Peyer's patch (tissue), 4 donors: ENCODE measurements around the gene CLIP4. TPM values are rescaled to one million over a fixed set of nuclear protein-coding genes. Genes with fewer than 3 reads are reported as not detected.
"Not testable (repeated sequence)": the region's sequence is repeated elsewhere in the genome, so short reads cannot be mapped to it uniquely, and the experiment has no call there.

Source experiments
- DNase-seq, 3 donors: peaks; one replicate each; pipeline ENCODE4 v3.0.0-alpha.2; 2017 to 2019
- H3K27ac ChIP-seq, 4 donors: fragments of 200-600 bp; sonication (generic); one replicate each; pipeline ENCODE4 v1.5.1; 2016 to 2019
- H3K27me3 ChIP-seq, 2 donors: fragments of 200-600 bp; sonication (generic); one replicate each; pipeline ENCODE4 v1.5.1; 2019
- H3K36me3 ChIP-seq, 3 donors: fragments of 200-600 bp; sonication (generic); one replicate each; pipeline ENCODE4 v1.5.1; 2016 to 2019
- H3K4me1 ChIP-seq, 4 donors: fragments of 200-600 bp; sonication (generic); one replicate each; pipeline ENCODE4 v1.5.1; 2016 to 2019
- H3K4me3 ChIP-seq, 4 donors: fragments of 200-600 bp; sonication (generic); 1 replicate in 3 of 4; 2 replicates in 1 of 4; pipeline ENCODE4 v1.5.1; 2016 to 2019; ENCODE audit warnings: mild to moderate bottlenecking in 1 of 4
- H3K9me3 ChIP-seq, 4 donors: fragments of 200-600 bp; sonication (generic); one replicate each; pipeline ENCODE4 v1.5.1; 2016 to 2019; ENCODE audit warnings: mild to moderate bottlenecking in 1 of 4
- CTCF ChIP-seq, 6 experiments: fragments of 450-650 bp in 4 of 6; fragments of 200-600 bp in 2 of 6; sonication (generic) in 1 of 6; IDR thresholded peaks; one replicate each; pipeline ENCODE4 v1.5.1; 2017 to 2019; ENCODE audit warnings: antibody characterized with exemption in 6 of 6, mild to moderate bottlenecking in 3 of 6, moderate library complexity in 1 of 6
- POLR2A ChIP-seq, 2 donors: fragments of 450-650 bp; IDR thresholded peaks; one replicate each; pipeline ENCODE4 v1.5.1; 2017; ENCODE audit warnings: antibody characterized with exemption in 2 of 2, mild to moderate bottlenecking in 2 of 2, moderate library complexity in 2 of 2
- total RNA-seq, 4 donors: library from RNA; depleted of rRNA; stranded (reverse); fragments of >200 nt; gene quantifications; one replicate each; pipeline ENCODE4 v1.1.0, GENCODE V29; 2016

Gene CLIP4
- total RNA-seq, 4 donors from 2014 or later, result 7.0 to 40.4 (median 16.9) TPM

GRCh38 chr2:29075894-29076705 lies 39.1 kb upstream of the CLIP4 start:
- Histone ChIP-seq H3K4me1 (no peaks in the 10 kb centered on the region), H3K4me3 (no peak overlapping the region), H3K9me3 (no peaks in the 10 kb centered on the region), H3K27me3 (no peaks in the 10 kb centered on the region), H3K36me3 (no peaks in the 10 kb centered on the region), H3K27ac (no peak overlapping the region)
- TF ChIP-seq CTCF (IDR thresholded peaks at IDR 0.05) (no peak), POLR2A (IDR thresholded peaks at IDR 0.05) (no peak)
- no peak for DNase-seq

- no peak for TF ChIP-seq POLR2A (IDR thresholded peaks at IDR 0.05)
- TF ChIP-seq CTCF (IDR thresholded peaks at IDR 0.05), result no peak
- DNase-seq, result no peak
Observed at GRCh38 chr2:29079887-29080286, 35.3 kb upstream of the CLIP4 start.

GRCh38 chr2:29080886-29081743 lies 34.1 kb upstream of the CLIP4 start:
- no peak overlapping the region for H3K27ac ChIP-seq
- no peaks in the 10 kb centered on the region for H3K4me1 ChIP-seq
- H3K27me3 ChIP-seq, result no peaks in the 10 kb centered on the region
- no peak for DNase-seq
- no peak overlapping the region for H3K4me3 ChIP-seq
- no peak for TF ChIP-seq POLR2A (IDR thresholded peaks at IDR 0.05)
- no peak for TF ChIP-seq CTCF (IDR thresholded peaks at IDR 0.05)
- H3K36me3 ChIP-seq, result no peaks in the 10 kb centered on the region
- H3K9me3 ChIP-seq, result no peaks in the 10 kb centered on the region

More at GRCh38 chr2:29079887-29080286, 35.3 kb upstream of the CLIP4 start:
- Histone ChIP-seq H3K4me3 (no peak overlapping the region), H3K4me1 (no peaks in the 10 kb centered on the region), H3K27ac (no peak overlapping the region), H3K36me3 (no peaks in the 10 kb centered on the region), H3K27me3 (no peaks in the 10 kb centered on the region), H3K9me3 (no peaks in the 10 kb centered on the region)

GRCh38 chr2:29082804-29083495 lies 32.3 kb upstream of the CLIP4 start:
- TF ChIP-seq CTCF (IDR thresholded peaks at IDR 0.05) (no peak), POLR2A (IDR thresholded peaks at IDR 0.05) (no peak)
- Histone ChIP-seq H3K27ac (no peak overlapping the region), H3K36me3 (no peaks in the 10 kb centered on the region), H3K9me3 (no peaks in the 10 kb centered on the region), H3K4me1 (no peaks in the 10 kb centered on the region), H3K4me3 (no peak overlapping the region), H3K27me3 (no peaks in the 10 kb centered on the region)
- no peak for DNase-seq

GRCh38 chr2:29084554-29084953 lies 30.7 kb upstream of the CLIP4 start:
- H3K36me3 ChIP-seq, result no peaks in the 10 kb centered on the region
- H3K4me1 ChIP-seq, result no peaks in the 10 kb centered on the region
- H3K27me3 ChIP-seq, result no peaks in the 10 kb centered on the region
- no peak for DNase-seq
- no peak overlapping the region for H3K27ac ChIP-seq
- TF ChIP-seq POLR2A (IDR thresholded peaks at IDR 0.05) (no peak), CTCF (IDR thresholded peaks at IDR 0.05) (no peak)
- H3K9me3 ChIP-seq, result no peaks in the 10 kb centered on the region
- H3K4me3 ChIP-seq, result no peak overlapping the region

- H3K4me1 ChIP-seq, H3K9me3 ChIP-seq, H3K27ac ChIP-seq, H3K4me3 ChIP-seq, H3K36me3 ChIP-seq, DNase-seq, H3K27me3 ChIP-seq: not testable (repeated sequence)
Observed at GRCh38 chr2:29090311-29090710, 24.9 kb upstream of the CLIP4 start.
